GM18909 (cell line): ENCODE measurements around the gene CLCN3.
"Not testable (repeated sequence)": the region's sequence is repeated elsewhere in the genome, so short reads cannot be mapped to it uniquely, and the experiment has no call there.

Source experiments
- ATAC-seq: cut with Tn5 transposase; IDR thresholded peaks from one replicate; pipeline ENCODE4 v1.9.1; 2021; ENCODE audit warnings: mild to moderate bottlenecking; ENCODE audit not compliant: unreplicated experiment, poor library complexity

CLCN3 gene

GRCh38 chr4:169765835-169766234, 145.5 kb downstream of the CLCN3 start:
- no peak for ATAC-seq

- ATAC-seq: no peak
Measured at GRCh38 chr4:169766741-169767140, 146.4 kb downstream of the CLCN3 start.

GRCh38 chr4:169768385-169768784, 148.0 kb downstream of the CLCN3 start:
- no peak for ATAC-seq

GRCh38 chr4:169770416-169770815, 150.0 kb downstream of the CLCN3 start:
- no peak for ATAC-seq

GRCh38 chr4:169771556-169772080, 151.2 kb downstream of the CLCN3 start:
- ATAC-seq: not testable (repeated sequence)
